HG03097 (cell line): Measurements from ENCODE around the gene IL10RB.
"Not testable (repeated sequence)": the region's sequence is repeated elsewhere in the genome, so short reads cannot be mapped to it uniquely, and the experiment has no call there.

Experiments
- ATAC-seq: cut with Tn5 transposase; IDR thresholded peaks from one replicate; pipeline ENCODE4 v1.9.1; 2021; ENCODE audit not compliant: unreplicated experiment, low FRiP score

IL10RB gene

DNA sequence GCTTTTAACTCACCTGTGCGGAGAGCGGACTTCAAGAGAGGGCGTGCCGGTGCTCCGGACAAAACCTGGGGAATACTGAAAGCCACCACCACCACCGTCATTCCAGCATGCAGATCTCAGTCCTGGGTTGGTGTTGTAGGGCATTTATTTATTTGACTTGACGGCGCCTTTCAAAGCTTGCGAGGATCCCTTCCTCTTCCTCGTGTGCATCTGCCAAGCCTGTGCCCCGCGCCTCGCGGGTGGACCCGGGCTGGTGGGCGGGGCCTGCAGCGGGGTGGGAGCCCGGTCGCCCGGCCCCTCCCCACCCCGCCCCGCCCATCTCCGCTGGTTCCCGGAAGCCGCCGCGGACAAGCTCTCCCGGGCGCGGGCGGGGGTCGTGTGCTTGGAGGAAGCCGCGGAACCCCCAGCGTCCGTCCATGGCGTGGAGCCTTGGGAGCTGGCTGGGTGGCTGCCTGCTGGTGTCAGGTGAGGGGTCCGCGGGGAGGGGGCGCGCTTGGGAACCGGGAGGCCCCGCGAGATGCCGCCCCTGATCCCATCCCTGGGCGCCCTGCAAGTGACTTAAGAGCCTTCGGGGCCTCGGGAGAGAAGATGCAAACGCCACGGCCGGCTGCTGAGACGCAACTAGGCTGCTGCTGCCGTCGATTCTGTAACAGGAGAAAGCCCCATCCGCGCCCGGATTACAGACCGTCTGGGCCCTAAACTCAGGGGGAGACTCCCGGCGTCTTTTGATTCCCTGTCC, at the start of gene IL10RB:
TSS of gene IL10RB (plus strand) at position 318 of the 739 bp plus-strand sequence. CDS start at position 417, 99 bp downstream.
- ATAC-seq = peak; percentile 28

DNA sequence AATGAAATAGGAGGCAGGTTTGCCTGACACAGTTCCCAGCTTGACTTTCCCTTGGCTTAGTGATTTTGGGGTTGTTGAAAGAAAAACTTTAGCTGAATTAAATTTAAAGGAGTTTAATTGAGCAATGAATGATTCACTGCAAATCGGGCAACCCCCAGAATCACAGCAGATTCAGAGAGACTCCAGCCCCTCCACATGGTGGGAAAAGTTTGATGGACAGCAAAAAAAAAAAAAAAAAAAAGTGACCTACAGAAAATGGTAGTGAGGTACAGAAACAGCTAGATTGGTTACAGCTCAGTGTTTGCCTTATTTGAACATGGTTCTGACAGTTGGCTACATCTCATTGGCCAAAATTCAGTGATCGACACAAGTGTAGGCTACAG, 49.0 kb upstream of the IL10RB start:
- ATAC-seq = no peak

DNA sequence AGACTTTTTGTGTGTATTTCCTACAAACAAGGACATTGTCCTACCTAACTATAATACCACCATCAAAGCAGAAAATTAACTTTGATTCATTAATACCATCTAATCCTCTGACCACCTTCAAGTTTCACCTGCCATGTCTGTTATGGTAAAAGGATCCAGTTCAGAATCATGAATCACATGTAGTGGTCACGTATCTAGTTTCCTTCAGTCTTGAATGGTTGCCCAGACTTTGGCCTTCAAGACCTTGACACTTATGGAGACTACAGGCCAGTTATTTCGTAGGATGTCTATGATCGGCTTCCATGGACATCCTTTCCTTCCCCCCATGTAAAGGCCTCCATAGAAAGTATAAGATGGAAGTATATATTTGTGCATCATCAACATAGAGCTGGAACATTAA, 46.9 kb upstream of the IL10RB start:
- ATAC-seq = no peak

DNA sequence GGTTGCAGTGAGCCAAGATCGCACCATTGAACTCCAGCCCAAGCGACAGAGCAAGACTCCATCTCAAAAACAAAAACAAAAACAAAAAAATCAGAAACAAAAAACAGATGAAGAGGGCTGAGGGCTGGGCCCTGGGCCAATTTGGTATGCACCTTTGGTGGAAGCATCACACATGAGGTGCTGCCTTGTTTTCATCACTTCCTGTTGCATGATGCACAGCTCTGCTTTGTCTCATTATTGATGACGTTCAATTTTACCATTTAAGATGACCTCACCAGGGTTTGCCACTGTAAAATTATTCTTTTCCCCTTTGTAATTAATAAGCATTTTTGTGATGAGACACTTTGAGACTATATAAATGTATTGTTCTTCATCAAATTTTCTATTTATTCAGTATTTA, 46.2 kb upstream of the IL10RB start:
- ATAC-seq = no peak

DNA sequence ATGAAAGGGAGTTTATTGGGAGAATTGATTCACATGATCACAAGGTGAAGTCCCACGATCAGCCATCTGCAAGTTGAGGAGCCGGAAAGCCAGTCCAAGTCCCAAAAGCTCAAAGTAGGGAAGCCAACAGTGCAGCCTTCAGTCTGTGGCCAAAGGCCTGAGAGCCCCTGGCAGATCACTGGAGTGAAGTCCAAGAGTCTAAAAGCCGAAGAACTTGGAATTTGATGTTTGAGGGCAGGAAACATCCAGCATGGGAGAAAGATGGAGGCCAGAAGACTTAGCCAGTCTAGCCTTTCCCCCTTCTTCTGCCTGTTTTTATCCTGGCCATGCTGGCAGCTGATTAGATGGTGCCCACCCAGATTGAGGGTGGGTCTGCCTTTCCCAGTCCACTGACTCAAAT, 40.8 kb upstream of the IL10RB start:
- not testable (repeated sequence) for ATAC-seq

DNA sequence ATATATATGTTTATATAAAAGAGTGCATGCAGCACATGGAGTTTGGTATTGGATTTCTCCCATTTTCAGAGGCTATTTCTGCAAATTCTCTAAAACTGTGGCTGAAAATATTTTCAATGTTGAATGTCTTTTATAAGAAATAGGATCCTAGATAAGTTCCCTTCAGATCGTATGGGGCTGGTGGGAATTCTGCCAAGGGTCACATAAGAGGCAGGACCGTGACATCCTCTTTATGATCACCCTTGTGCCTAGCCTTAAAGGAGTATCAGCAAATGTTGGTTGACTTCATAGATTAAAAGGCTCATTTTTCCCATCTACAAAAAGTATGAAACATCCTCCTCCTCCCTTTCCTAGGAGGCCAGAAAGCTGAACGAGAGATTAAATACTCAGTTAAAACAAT, 37.7 kb upstream of the IL10RB start:
- no peak for ATAC-seq

DNA sequence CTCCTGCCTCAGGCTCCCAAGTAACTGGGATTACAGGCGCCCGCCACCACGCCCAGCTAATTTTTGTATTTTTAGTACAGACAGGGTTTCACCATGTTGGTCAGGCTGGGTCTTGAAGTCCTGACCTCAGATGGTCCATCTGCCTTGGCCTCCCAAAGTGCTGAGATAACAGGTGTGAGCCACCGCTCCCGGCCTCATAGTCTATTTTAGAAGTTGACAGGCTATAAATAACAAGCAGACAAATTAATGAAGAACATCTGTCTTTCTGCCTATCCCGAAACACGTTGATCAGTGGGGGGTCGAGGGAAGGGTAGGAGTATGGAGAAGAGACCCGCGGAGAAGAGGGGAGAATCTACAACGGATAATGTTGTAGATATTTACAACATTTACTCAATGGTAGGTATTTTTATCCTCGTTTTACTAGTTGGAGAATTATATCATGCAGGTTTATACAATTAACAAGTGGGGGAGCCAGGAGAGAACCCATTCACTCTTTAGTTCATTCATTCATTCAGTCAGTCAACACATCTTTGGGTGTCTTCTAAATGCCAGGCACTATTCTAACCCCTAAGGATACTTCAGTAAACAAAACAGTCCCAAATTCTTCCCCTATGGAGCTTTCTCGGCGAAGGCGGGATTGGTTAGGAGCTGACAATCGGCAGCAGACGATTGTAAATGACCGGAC, 36.9 kb upstream of the IL10RB start:
- ATAC-seq = no peak

DNA sequence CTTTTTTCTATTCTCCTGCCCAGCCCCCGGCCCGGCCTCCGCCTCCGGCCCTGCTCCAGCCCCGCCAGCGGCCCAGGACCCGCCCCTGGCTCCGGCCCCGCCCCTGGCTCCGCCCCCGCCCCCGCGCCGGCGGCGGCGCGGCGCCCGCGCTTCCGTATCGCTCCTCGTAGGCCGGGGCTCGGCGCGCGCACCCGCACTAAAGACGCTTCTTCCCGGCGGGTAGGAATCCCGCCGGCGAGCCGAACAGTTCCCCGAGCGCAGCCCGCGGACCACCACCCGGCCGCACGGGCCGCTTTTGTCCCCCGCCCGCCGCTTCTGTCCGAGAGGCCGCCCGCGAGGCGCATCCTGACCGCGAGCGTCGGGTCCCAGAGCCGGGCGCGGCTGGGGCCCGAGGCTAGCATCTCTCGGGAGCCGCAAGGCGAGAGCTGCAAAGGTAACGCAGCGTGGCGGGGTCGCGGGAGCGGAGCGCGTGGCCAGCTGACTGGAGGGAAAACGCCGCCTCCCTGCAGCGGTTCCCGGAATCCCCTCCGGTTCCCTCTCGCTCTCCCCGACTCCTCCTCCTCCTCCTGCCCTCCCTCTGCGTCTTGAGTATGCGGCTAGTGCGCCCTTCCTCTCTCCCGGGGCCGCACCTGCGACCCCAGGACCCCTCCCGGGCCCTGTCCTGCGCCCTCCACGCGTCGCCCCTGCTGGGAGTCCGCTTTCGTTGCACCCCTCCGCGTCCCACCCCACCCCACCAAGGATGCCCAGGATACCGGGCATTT, 36.2 kb upstream of the IL10RB start, which contains the start of gene IFNAR2:
TSS of gene IFNAR2 (plus strand) at position 155 of the 761 bp plus-strand sequence. CDS start 11,985 bp downstream, outside the sequence.
- ATAC-seq = peak; percentile 58

DNA sequence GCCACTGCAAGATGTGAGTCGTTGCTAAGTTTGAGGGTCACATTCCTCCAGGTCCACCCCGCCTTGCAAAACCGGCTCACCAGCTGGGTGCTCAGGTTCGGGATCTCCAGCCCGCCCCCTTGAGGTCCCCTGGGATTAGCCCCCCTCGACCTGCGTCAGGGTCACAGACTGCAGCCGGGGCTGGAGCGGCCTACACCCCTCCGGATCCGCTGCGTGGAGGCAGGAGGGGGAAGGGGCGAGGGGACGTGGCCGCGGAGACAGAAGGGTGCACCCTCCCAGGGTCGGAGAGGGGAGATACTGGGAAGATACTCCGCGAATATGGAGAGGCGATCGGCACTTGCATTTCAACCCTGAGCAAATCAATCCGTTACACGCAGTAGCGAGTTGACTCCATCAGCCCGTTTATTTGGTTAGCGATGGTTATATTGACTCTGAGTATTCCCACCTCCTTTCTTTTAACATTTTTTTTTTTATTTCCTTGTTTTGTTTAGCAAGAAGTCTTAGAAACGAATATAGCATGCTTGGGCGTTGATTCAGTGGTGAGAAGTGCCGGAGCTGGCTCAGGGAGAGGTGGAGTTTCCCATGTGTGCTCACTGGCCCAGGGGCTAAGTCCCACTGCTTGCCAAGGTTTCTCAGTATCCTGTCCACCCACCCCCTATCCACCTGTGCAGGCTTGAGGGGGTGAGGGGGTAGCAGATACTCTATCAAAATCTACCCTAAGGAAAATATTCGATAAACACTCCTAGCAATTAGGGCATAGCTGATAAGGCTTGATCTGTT, 35.4 kb upstream of the IL10RB start:
- ATAC-seq = peak; percentile 21

DNA sequence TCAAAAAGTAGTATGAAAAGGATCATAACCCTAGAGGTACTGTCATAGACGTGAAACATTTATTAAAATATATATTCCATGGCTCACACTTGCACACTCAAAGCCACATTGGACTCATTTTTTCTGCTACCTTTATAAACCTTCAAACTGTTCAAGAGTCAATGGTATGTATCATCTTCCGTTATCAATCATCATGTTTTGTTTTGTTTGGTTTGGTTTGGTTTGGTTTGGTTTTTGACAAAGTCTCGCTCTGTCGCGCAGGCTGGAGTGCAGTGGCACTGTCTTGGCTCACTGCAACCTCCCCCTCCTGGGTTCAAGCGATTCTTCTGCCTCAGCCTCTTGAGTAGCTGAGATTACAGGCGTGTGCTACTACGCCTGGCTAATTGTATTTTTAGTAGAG, 34.6 kb upstream of the IL10RB start:
- no peak for ATAC-seq

DNA sequence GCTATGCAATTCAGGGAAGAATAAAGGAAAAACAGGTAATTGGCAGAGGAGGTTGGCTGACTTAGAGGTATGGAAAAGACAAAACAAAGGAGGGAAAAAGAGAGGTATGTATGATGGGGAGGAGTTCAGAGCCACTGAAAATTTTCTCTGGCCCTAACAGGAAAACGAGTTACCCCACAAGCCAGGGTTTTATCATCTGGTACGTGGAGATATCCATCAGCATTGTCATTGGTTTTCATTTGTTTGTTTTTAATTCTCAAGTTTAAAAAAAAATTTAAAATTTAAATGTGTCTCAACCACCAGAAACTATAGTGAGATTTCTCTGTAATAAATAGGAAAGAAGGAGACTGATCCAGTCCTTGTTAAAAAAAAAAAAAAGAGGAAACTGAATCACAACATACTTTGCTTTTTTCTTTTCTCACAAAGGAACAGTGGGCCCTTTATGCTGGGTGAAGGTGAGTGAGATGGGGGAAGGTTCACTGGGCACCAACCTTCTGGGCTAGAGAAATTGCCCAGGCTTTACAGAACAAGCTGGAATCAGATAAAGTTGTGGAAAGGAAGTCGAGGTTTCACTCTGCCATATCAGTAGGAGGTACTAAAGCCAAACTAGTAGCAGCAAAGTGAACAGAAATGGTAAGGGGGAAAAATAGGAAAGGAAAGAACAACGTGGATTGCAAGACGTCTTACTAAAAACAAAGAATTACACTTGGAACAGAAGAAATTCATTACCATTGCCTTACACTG, 33.7 kb upstream of the IL10RB start:
- ATAC-seq = no peak

DNA sequence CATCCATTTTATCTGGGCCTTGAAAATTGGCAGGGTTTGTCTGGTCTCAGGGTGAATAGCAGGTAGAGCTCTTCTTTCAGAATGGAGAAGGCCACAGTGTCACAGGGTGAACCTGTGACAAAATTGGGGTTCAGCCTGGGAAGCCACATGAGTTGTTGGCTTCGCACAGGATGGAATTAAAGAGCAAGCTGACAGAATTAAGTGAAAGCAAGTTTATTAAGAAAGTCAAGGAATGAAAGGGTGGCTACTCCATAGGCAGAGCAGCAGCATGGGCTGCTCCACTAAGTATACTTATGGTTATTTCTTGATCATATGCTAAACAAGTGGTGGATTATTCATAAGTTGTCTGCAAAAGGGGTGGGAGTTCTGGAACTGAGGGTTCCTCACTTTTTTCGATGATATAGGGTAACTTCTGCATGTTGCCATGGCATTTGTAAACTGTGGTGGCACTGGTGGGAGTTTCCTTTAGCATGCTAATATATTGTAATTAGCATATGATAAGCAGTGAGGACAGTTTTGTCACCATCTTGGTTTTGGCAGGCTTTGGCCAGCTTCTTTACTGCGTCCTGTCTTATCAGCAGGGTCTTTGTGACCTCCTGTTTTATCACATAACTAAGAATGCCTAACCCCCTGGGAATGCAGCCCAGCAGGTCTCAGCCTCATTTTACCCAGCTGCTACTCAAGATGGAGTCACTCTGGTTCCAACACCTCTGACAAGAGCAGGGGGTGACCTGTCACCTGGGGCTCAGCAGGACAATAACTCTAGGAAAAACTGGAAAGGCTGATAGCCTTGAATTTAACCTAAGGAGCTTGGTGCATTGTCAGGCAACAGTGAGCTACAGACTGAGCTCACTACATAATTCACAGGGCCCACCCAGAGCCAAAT, 31.3 kb upstream of the IL10RB start:
- no peak for ATAC-seq

DNA sequence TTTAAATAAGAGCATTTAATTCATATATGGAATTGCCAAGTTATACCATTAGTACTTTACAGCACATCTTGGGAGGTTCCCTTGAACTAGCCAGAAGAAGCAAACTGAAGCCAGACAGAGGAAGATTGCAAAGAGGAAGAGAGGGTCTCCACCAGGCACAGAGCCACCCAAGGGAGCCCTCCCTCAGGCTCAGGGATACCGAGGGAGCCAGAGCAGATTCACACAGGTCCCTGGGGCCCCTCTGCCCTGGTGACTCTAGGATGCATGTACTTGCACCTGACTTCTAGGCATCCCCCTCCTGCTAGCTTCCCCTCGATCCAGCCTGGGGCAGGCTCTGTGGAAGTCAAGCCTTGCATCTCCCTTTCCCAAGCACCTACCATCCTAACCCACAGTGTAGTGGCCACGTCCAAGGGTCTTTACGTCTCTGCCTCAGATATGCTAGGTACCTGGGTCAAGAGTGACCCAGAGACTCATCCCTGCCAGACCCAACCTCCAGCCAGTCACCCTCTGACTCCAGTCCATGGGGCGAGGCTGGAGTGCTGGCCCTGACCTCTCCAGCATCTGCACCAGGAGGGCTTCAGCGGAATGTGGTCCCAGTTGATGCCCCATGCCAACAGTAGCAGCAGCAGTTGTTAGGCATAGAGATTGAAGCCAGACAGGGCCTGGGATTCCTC, 30.0 kb upstream of the IL10RB start:
- ATAC-seq = no peak

DNA sequence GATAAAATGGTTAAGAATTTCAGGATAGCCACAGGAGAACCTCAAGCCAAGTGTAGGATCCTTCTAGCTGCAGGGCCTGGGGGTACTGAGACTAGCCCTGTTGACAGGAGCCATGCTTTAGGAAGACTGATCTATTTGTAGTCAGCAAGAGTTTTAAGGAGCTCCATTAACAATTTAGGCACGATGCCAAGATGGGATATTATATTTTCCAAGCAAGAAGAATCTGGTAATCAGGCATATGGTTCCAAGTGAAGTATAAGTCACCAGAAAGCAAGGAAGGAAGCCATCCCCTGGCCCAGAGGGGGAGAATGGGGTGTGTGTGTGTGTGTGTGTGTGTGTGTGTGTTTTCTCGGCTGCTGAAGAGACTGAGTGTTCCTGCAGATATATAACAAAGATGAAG, 29.4 kb upstream of the IL10RB start:
- no peak for ATAC-seq

DNA sequence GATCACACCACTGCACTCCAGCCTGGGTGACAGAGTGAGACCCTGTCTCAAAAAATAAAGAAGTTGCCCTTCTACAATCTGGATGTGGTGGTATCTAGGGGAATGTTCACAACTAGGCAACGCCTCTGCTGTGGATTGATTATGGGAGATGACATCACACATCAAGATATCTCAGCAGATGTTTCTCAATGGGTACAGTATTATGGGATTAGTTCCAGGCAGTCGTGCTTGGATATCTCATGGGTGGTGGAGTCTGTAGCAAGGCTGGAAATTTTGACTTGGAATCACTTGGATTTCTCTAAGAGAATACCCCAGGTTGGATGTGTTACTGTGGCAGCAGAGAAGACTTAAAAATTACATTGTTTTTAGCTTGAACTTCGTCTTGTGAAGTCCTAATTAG, 28.7 kb upstream of the IL10RB start:
- no peak for ATAC-seq

DNA sequence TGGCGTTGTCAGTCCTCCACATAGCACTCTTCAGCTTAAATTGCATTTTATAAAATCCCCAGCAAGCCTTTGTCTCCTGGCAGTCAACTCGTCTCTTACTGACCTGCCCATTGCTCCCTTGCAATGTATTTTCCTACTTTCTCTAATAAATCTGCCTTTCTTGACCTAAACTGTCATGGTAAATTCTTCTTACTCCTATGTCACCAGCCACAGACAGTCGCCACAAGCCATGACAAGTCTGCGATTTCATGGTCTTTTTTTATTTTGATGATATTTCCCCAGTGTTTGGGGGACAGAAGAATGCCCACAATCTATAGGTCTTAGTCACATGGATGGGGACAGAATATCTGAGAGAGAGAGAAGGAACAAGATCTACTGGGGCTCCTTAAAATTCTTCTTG, 28.0 kb upstream of the IL10RB start:
- ATAC-seq = peak; percentile 18

DNA sequence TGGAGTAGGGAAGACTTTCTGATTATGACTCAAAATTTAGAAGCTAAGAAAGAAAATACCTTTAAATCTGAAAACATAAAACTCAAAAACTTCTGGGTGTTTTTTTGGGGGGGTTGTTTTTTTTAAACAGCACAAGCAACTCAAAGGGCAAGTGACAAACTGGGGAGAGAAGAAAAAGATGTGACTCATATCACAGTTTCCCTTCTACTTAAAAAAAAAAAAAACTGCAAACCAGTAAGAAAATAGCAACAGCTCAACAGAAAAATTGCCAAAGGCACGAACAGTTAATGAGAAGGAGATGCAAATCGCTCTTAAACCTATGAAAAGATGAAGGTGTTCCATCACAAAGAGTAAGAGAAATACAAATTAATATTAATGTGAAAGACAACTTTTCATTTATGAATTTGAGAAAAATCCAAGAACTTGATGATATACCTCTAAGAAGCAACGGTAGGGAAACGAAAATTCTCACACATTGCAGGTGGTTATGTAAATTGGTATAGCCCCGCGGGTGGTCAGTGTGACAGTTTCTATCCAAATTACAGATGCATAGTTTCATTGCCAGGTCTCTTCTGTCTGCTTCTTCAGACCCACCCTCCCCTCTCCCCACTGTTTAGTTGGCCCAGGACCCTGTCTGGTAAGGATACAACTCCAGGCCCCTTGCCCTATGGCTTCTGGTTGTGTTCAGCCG, 27.5 kb upstream of the IL10RB start:
- peak; percentile 50 for ATAC-seq
